Bronchus fibroblast of lung (primary cell): ENCODE data around the gene ZNF101. TPM values are rescaled to one million over a fixed set of nuclear protein-coding genes. Genes with fewer than 3 reads are reported as not detected.

ENCODE experiments used
- total RNA-seq: library from RNA; depleted of rRNA; stranded (reverse); fragments of >200 nt; gene quantifications from 2 replicates; pipeline ENCODE4 v1.2.3, GENCODE V29; 2015

Gene ZNF101
- 2.9 and 3.6 TPM in 2 replicates for total RNA-seq

GRCh38 chr19:19668230-19669012, at the start of gene ZNF101:
Gene ZNF101 (plus strand): TSS chr19:19668839. CDS start chr19:19668964, 125 bp downstream.

GRCh38 chr19:19627621-19628500, 40.8 kb upstream of the ZNF101 start, which contains the start of gene LPAR2:
Gene LPAR2 (minus strand): TSS chr19:19628220. CDS start chr19:19627275, 945 bp downstream.

DNA sequence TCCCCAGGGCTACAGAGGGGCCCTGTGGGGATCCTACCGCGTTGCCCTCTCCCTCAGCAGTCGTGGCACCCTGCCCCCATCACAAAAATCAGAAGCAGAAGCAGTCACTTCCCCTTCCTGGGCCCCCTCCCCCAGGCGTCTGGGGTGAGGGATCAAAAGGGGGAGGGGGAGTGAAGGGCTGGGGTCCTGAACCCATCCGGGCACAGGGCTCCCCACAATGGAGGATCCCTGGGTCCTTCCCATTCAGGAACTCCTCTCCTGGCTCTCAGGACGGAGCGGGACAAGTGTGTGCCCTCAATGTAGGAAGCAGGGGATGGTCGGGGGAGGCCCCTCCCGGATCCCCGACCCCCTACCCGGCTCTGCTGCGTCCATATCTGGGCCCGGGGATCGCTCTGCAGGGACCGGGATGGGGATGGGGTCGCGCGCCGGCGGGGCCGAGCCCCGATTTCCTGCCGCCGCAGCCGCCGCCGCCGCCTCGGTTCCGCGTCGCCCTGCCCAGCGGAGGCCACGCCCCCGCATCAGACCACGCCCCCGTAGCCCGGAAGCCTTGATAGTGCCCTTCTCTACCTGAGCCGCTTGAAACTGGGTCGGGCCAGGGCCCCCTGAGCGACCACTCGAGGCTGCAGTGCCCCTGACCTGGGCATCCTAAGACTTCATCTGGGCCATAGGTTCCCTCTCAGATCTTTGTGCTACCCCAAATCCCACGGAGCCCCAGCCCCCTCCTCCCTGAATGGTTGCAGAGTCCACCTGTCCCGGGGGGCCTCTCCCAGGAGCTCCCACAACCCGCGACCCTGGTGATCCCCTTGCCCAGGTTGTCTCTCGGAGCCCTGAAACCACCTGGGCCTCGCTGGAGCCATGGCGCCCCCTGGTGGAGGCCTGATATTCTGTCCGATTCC, 25.2 kb upstream of the ZNF101 start, which contains the start of gene GMIP:
TSS of gene GMIP (minus strand) at position 500 of the 896 bp plus-strand sequence. CDS start at position 372, 128 bp downstream.

DNA sequence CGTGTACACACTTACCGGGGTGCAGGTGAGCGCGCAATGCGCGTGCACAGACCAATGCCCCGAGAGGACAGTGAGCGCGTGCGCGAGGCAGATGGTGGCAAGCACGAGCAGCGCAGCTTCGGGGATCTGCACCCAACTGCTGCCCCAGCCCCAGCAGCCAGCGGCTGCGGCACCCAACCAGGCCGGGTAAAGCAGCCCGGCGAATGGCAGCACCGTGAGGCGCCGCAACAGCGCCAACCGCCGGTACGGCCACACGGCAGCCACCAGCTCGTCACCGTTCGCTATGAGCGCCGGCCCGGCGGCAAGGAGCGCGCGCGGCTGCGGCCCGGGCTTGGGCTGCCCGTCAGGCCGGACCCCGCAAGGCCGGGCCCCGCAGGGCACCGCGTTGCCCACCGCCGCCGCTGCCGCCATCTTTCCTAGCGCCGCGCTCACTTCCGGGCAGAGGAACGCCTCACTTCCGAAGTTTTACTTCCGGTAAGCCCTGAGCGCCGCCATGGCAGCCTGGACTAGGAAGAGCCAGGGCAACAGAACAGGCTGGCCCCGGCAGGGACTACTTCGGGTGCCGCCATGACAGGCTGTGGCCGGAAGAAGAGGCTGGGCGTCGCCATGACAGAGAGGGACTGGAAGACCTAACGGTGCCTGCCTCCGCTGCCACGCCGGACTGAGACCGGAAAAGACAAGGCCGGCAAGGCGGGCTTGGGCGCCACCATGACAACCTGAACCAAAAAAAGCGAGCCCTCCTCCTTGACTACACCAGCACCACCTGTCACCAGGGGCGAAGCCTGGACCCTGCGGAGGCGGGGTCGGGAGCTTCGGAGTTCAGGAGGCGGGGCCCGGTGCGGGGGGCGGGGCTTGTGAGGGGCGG, 5.2 kb upstream of the ZNF101 start, which contains the start of gene ATP13A1:
TSS of gene ATP13A1 (minus strand) at position 421 of the 865 bp plus-strand sequence. CDS start at position 411, 10 bp downstream.

DNA sequence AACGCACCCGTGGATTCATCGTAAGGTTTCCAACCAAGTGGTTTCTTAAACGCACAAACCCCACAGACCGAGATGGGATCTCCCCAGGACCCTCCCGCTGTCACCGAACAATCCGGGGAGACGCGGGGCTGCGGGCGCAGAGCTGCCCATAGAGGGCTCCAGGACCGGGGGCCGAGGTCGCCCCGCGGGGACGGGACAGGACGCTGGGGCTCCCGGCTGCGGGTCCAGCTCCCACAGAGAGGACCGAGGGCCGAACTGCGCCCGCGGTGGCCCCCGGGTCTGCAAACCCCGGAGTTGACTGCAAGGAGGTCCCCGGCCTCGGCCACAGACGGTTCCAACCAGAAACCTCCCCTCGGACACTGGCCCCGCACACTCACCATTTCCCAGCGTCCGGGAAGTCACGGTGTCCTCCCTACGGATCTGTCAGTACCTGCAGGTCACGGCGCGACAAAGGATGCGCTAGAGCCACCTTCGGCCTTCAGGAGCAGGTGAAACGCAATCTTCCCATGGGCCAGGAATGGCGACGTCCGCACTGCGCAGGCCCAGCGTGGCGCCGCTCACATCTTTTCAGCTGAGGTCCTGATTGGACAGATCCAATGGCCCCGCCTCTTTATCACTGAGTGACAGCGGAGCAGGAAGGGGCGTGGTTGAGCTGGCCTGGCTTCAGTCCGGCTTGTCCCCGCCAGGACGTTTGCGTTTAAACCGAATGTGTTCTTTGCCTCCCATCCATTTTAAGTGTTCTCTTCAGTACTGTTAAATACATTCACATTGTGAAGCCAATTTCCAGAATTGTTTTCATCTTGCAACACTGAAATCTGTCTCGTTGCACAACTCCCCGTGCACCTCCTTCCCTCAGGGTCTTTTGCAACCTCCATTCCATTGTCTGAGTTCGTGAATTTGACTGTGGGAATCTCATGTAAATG, 64.2 kb downstream of the ZNF101 start, which contains the start of gene ZNF14:
TSS of gene ZNF14 (minus strand) at position 534 of the 923 bp plus-strand sequence. CDS start at position 380, 154 bp downstream.

Other genes with a start within 250 kb of the ZNF101 start
- gene TSSK6, start 153.3 kb upstream of the ZNF101 start, total RNA-seq, result 0.84 and 1.2 TPM in 2 replicates
- 61.0 and 68.2 TPM in 2 replicates for gene NDUFA13, start 152.6 kb upstream of the ZNF101 start, total RNA-seq
- gene YJEFN3, start 139.9 kb upstream of the ZNF101 start, total RNA-seq, result 0.30 and 1.0 TPM in 2 replicates
- under 0.01 and 0.15 TPM in 2 replicates for gene CILP2, start 130.6 kb upstream of the ZNF101 start, total RNA-seq
- 1.2 and 3.2 TPM in 2 replicates for gene PBX4, start 50.2 kb upstream of the ZNF101 start, total RNA-seq
- gene LPAR2, start 40.6 kb upstream of the ZNF101 start, total RNA-seq, result 3.9 and 4.2 TPM in 2 replicates
- 5.6 and 5.9 TPM in 2 replicates for gene GMIP, start 25.2 kb upstream of the ZNF101 start, total RNA-seq
- gene ATP13A1, start 5.2 kb upstream of the ZNF101 start, total RNA-seq, result 39.8 and 49.5 TPM in 2 replicates
- 2.1 and 2.2 TPM in 2 replicates for gene ZNF14, start 64.3 kb downstream of the ZNF101 start, total RNA-seq
- 13.2 and 23.5 TPM in 2 replicates for gene ZNF506, start 152.9 kb downstream of the ZNF101 start, total RNA-seq
- 2.7 and 4.2 TPM in 2 replicates for gene ZNF253, start 197.0 kb downstream of the ZNF101 start, total RNA-seq
- gene ZNF93, start 232.1 kb downstream of the ZNF101 start, total RNA-seq, result 6.6 and 11.4 TPM in 2 replicates